Stimulated activated CD4-positive, alpha-beta T cell treated with anti-CD3 and anti-CD28 coated beads, Interleukin-2, amount 100 ng/mL, for 4 hours (primary cell): Measurements from ENCODE around the gene ADAP1.

Experiments used
- DNase-seq: peaks from one replicate; pipeline ENCODE4 v3.0.0-alpha.2; 2020; ENCODE audit warnings: low read depth

The ADAP1 gene

GRCh38 chr7:988963-989529 is 34.6 kb upstream of the ADAP1 start:
- DNase-seq, result no peak

DNA sequence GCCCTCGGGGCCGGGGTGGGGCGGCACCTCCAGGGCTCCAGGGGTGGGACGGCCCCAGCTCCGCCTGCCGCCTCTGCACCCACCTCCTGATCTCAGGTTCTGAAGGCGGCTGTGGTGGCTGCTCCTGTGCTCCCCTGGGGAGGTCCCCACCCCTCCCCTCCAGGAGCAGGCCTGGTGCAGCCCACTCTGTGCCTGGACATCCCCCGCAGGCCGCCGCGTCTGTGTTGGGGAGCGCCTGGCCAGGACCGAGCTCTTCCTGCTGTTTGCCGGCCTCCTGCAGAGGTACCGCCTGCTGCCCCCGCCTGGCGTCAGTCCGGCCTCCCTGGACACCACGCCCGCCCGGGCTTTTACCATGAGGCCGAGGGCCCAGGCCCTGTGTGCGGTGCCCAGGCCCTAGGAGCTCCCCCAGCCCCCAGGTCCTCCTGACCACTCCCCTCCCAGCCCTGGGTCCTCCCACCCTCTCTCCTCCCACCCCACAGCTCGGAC is 34.0 kb upstream of the ADAP1 start:
- no peak for DNase-seq

DNA sequence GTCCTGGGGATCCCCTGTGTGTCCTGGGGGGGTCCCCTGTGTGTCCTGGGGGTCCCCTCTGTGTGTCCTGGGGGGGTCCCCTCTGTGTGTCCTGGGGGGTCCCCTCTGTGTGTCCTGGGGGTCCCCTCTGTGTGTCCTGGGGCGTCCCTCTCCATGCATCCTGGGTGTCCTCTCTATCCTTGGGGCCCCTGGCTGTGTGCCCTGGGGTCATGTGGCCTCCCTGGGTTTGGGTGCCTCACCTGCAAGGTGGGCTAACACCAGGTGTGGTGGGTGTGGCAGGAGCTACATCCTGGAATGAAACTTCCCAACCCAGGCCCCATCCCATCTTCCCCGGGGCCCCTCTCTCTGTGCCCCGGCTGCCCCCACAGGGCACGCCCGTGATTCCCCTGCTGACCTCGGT is 33.4 kb upstream of the ADAP1 start:
- no peak for DNase-seq

DNA sequence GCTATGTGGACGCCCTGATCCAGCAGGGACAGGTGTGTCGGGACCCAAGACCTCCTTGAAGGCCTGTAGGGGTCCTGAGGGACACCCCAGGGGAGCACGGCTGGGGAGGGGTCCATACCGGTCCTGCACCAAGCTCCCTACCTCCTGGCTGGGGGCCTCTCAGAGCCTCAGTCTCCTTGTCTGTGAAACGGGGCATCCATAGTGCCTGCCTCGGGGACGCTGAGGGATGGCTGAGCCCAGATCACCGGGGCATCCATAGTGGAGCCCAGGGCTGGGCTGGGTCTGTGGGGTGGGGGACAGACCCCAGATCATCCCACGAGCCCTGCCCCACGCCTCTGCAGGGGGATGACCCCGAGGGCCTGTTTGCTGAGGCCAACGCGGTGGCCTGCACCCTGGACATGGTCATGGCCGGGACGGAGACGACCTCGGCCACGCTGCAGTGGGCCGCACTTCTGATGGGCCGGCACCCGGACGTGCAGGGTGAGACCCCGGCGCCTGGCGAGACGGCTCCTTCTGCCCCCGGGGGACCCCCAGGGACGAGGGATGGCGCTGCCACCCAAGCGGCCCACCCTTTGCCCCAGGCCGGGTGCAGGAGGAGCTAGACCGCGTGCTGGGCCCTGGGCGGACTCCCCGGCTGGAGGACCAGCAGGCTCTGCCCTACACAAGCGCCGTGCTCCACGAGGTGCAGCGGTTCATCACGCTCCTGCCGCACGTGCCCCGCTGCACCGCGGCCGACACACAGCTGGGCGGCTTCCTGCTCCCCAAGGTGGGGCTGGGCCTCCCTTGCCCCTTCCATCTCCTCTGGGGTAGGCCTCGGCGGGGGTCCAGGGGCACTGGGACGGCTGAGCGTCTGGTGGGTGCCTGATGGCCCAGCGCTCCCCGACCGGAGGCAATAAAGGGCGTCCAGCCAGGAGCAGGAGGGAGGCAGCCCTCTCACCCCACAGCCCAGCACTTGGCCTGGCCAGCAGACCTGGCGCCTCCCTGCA is 32.6 kb upstream of the ADAP1 start:
- DNase-seq, result no peak

DNA sequence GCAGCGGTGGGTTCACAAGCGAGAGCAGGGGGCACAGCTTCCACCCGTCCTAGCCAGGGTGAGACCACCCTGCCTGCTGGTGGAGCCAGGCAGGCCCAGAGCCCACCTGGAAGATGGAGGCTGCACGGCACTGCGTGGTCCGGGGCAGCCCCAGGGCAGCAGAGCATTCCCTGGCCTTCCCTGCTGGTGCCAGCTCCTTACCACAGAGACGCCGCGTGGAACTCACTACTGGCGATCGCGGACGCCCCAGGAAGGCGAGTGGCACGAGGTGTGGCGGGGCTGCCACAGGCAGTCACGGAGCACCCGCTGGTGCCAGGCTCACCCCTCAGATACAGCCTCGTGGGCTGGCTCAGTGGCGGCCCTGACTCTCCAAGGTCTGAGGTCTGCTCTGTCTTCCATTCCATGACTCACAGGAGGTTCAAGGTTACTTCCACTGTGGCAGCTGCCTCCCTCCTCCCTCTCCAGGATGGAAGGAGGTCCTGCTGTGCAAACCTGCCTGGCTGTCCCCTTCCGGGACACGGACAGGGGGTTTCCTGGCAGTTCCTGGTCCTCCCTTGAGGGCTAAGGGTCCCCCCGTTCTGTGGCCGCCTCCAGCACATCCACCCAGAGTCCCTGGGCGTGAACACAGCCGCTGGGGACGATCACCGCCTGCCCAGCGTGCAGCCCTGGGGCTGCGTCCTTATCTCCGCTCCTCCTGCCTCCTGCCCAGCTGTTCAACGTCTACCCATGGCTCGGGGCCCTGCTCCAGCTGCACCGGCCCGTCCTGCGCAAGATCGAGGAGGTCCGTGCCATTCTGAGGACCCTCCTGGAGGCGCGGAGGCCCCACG is 31.6 kb upstream of the ADAP1 start:
- no peak for DNase-seq

- no peak for DNase-seq
Measured at GRCh38 chr7:985127-985416, 30.6 kb upstream of the ADAP1 start.

DNA sequence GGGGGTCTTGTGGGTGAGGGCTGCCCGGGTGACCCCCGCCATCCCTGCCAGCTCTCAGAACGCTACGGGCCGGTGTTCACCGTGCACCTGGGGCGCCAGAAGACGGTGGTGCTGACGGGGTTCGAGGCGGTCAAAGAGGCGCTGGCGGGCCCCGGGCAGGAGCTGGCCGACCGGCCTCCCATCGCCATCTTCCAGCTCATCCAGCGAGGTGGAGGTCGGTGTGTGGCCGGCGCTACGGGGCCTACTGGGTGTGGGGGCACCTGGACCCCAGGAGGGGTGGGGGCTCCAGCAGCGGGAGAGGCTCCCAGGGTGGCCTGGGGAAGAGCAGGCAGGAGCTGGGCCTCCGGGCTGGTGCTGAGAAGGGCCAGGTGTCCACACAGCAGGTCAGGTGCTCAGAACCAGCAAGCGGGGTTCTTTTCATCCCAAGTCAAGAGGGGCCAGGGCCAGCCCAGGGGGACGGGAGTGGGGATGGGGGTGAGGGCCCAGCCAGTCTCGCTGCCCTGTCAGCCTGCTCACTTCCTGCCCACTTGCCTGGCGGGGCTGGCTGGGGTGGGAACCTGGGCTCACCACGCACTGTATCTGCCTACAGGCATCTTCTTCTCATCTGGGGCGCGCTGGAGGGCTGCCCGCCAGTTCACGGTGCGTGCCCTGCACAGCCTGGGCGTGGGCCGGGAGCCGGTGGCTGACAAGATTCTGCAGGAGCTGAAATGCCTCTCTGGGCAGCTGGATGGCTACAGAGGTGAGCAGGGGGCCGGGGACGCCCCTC is 30.1 kb upstream of the ADAP1 start:
- DNase-seq, result no peak

GRCh38 chr7:983616-984071 is 29.2 kb upstream of the ADAP1 start:
- DNase-seq, result no peak

GRCh38 chr7:983004-983615 is 28.6 kb upstream of the ADAP1 start, which contains the start of gene CYP2W1:
TSS of gene CYP2W1 (plus strand) at chr7:983181. CDS start at chr7:983212, 31 bp downstream.
- no peak for DNase-seq

DNA sequence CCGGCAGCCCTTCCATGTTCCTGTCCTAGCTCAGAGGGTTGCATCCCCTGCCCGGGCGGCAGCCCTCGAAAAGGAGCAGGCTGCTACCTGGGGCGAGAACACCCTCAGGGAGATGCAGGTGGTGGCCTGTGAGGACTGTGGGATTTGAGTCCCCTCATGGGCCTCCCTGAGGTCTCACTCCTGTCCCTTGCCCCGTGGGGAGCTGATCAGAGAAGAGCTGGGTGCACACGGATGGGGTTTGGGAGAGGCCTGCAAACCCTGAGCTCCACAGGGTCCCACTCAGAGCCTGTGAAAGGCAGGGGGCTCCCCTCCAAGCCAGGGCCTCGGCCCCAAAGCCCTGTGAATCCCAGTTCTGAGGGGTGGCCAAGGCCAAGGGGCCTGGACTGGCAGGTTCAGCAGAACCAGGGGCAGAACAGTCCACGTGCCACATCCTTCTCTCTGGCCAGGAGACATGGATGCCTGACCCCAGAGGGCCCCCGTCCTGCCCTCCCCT is 28.1 kb upstream of the ADAP1 start:
- no peak for DNase-seq

DNA sequence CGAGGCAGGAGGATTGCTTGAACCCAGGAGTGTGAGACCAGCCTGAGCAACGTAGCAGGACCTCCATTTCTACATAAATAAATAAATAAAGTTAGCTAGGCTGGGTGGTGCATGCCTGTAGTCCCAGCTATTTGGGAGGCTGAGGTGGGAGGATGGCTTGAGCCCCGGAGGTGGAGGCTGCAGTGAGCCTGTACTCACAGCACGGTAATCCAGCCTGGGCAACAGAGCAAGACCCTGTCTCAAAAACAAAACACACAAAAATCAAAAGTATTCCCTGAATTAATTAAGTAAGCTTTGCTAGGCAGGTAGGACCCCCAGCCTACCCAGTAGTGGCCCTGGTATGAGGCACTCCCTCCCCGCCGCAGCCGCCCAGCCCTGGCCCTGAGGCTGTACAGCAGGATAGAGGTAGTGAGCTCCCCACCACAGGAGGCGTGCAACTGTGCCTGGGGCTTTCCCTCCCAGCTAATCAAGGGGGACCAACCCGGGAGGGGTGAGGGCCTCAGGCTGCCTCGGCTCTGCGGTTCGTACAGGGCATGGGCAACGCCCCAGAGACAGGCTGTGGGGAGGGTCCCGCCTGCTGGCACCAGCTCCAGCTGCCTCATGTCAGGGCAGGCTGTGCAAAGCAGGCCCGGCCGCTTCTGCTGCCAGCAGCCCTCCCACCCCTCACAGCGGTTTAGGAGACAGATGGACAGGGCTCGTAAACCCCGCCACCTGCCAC is 27.5 kb upstream of the ADAP1 start:
- no peak for DNase-seq

DNA sequence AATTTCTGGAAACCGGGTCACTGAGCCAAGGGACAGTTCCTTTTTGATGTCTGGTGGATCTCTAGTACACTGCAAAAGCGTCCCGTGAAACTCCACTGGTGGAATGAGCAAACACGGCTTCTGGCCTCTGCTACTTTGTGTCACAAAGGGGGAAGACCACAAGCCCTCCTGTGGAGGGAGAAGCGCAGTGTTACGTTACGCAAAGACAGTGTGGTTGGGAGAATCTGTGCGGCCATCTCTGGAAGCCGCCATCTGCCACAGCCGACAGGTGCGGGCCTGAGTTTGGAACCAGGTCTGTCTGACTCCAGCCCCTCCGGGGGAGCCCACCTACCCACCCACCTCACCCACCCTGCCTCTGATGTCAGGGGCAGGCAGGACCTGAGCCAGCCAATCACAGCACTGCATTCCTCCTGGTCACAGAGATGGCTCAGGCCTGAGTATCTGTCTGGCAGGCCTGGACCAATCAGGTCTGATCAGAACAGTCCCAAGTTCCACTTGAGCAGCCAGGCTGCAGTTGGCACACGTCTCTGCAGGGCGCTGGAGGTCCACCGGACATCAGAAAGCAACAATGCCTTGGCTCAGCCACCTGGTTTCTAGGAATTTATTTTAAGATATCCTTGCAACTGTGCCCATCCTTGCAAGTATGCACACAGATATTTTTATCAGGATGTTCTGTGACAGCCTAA is 25.5 kb upstream of the ADAP1 start:
- no peak for DNase-seq

- DNase-seq, result no peak
Measured at GRCh38 chr7:979151-979550, 24.7 kb upstream of the ADAP1 start.

DNA sequence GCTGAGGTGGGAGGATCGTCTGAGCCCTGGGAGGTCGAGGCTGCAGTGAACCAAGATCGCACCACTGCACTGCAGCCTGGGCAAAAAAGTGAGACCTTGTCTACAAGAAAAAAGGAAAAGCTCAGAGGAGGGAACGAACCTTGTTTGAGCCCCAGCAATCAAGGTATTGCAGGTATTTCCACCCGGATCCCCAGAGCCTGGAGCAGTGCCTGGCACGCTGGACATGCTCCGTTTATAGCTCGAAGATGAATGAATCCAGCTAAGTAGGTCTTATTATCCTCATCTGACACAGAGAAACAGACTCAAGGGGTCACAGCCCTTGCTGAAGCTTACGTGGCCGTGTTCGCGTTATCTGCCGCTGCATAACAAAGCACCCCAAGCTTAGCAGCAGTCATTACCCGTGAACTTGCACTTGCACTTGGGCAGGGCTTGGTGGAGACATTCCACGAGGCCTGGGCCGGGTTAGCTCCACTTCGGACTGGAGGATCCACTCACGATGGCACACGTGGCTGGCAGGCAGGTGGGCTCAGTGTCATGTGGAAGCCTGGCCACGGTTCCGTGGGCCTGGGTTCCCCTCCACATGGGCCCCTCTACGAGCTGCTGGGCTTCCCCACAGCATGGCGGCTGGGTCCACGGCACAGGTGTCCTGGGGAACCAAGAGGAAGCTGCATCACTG is 24.1 kb upstream of the ADAP1 start:
- DNase-seq, result no peak

GRCh38 chr7:978049-978346 is 23.5 kb upstream of the ADAP1 start:
- DNase-seq, result no peak

GRCh38 chr7:977326-978048 is 23.0 kb upstream of the ADAP1 start:
- DNase-seq, result no peak

DNA sequence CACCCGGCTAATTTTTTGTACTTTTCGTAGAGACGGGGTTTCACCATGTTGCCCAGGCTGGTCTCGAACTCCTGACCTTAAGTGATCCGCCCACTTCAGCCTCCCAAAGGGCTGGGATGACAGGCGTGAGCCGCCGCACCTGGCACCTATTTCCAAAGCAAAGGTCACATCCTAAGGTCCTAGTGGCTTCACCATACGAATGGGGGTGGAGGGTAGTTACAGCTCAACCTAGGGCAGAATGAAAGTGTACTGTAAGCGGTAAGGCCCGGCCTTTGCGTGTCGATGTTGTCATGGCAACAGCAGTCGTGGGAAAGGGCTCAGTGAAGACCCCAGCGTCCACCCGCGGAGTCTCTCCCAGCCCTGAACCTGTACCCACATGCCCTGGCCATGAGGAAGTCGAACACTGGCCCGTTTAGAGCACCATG is 22.4 kb upstream of the ADAP1 start:
- DNase-seq, result no peak

- DNase-seq, result no peak
Measured at GRCh38 chr7:975702-976473, 21.4 kb upstream of the ADAP1 start.
